ENCODE measurements around the gene ZNF559. TPM values are rescaled to one million over a fixed set of nuclear protein-coding genes. Genes with fewer than 3 reads are reported as not detected.

ZNF559 gene
- total and polyA plus RNA-seq, 2 donors (not counting 1 experiment from before 2014, with no cell fraction given), result 23.9 to 49.3 TPM

DNA sequence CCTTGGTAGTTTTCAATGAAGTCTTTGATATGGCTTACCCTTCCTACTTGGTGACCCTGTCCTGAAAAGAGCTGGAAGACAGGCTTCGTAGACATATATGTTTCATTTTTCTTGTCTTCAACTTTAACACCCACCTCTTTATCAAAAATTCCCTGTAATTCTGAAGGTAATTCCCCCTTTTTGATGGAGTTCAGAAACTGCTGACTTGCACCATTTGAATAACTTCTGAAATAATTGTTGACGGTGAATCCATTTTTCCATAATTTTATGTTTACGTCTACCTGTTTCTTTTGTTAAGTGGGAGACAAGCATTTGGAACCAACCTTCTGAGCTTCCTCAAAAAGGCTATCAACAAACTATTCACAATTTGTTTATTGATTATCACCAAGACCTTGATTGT, 24.3 kb downstream of the ZNF559 start:
- H3K4me1 Mint-ChIP-seq, result no peaks in the 10 kb centered on the region
- DNase-seq (no peak), ATAC-seq (ENCODE audit: low read depth) (no peak)
- peaks cover 2 to 7% of the 10 kb centered on the region in 2 experiments for H3K36me3 ChIP-seq (replicated peaks in 1 of 2; ENCODE audit: control extremely low read depth in 1 of 2, control insufficient read depth in 1 of 2, extremely low read depth in 1 of 2, insufficient read depth in 2 of 2, low read length in 1 of 2)
- no peak overlapping the region for H3K9ac ChIP-seq (ENCODE audit: low read length)
- no peaks in the 10 kb centered on the region for H3K79me2 ChIP-seq (ENCODE audit: control insufficient read depth, insufficient read depth, low read length)
- H3K4me1 ChIP-seq (ENCODE audit: control insufficient read depth in 2 of 2, insufficient read depth in 2 of 2, low read length in 2 of 2), result no peaks in the 10 kb centered on the region
- no peak overlapping the region for H3K27ac ChIP-seq (ENCODE audit: low read length in 2 of 2)
- H3K4me3 Mint-ChIP-seq, result no peak overlapping the region
- H3K27me3 Mint-ChIP-seq, result no peaks in the 10 kb centered on the region
- peaks cover 23% of the 10 kb centered on the region for H3K9me3 Mint-ChIP-seq (ENCODE audit: insufficient read depth)
- H3K4me2 ChIP-seq (replicated peaks; ENCODE audit: low read depth, low read length, poor library complexity, severe bottlenecking), result no peak overlapping the region
- intact Hi-C loops (cut with micrococcal nuclease), result loop anchor here (10.0 kb wide), 1 partner anchor 53 kb away; no protein-coding TSS in a partner anchor
- ChIA-PET CTCF (no interaction called here), POLR2A (no interaction called here)
- no CpG with 5 or more reads among the region's 3 CpGs for whole genome bisulfite sequencing (ENCODE audit: insufficient coverage)
- no peak overlapping the region for H2AFZ ChIP-seq (ENCODE audit: insufficient read depth, low read depth, low read length, poor library complexity, severe bottlenecking)
- H3K9me3 ChIP-seq (ENCODE audit: control extremely low read depth in 1 of 3, control insufficient read depth in 2 of 3, insufficient read depth in 1 of 3, low read length in 2 of 3), result peaks cover 6 to 84% (median 40%) of the 10 kb centered on the region in 3 donors
- no peak overlapping the region for H3K27ac Mint-ChIP-seq
- H4K20me1 ChIP-seq (ENCODE audit: control insufficient read depth, insufficient read depth, low read length, poor library complexity, severe bottlenecking), result no peaks in the 10 kb centered on the region
- no peak overlapping the region for H3K4me3 ChIP-seq (ENCODE audit: control extremely low read depth in 1 of 5, extremely low read depth in 1 of 5, insufficient read depth in 1 of 5, low read depth in 2 of 5, low read length in 4 of 5)
- TF ChIP-seq CTCF (IDR thresholded peaks at IDR 0.05) (no peak), EZH2 (IDR thresholded peaks at IDR 0.05; ENCODE audit: borderline replicate concordance, insufficient read depth, low read depth, low read length, poor library complexity, severe bottlenecking) (no peak)
- H3K27me3 ChIP-seq (replicated peaks in 1 of 4; ENCODE audit: control extremely low read depth in 1 of 4, control insufficient read depth in 3 of 4, insufficient read depth in 4 of 4, low read length in 3 of 4), result no peaks in the 10 kb centered on the region

GRCh38 chr19:9348671-9349070, 24.7 kb downstream of the ZNF559 start:
- Histone ChIP-seq H3K36me3 (replicated peaks in 1 of 2; ENCODE audit: control extremely low read depth in 1 of 2, control insufficient read depth in 1 of 2, extremely low read depth in 1 of 2, insufficient read depth in 2 of 2, low read length in 1 of 2) (peaks cover 0 to 3% of the 10 kb centered on the region in 2 experiments), H3K79me2 (ENCODE audit: control insufficient read depth, insufficient read depth, low read length) (no peaks in the 10 kb centered on the region), H3K27ac (ENCODE audit: low read length in 2 of 2) (no peak overlapping the region), H3K4me3 (ENCODE audit: control extremely low read depth in 1 of 5, extremely low read depth in 1 of 5, insufficient read depth in 1 of 5, low read depth in 2 of 5, low read length in 4 of 5) (no peak overlapping the region), H3K4me1 (ENCODE audit: control insufficient read depth in 2 of 2, insufficient read depth in 2 of 2, low read length in 2 of 2) (no peaks in the 10 kb centered on the region), H3K9me3 (ENCODE audit: control extremely low read depth in 1 of 3, control insufficient read depth in 2 of 3, insufficient read depth in 1 of 3, low read length in 2 of 3) (peaks cover 3 to 81% (median 42%) of the 10 kb centered on the region in 3 donors), H2AFZ (ENCODE audit: insufficient read depth, low read depth, low read length, poor library complexity, severe bottlenecking) (no peak overlapping the region), H3K4me2 (replicated peaks; ENCODE audit: low read depth, low read length, poor library complexity, severe bottlenecking) (no peak overlapping the region), H4K20me1 (ENCODE audit: control insufficient read depth, insufficient read depth, low read length, poor library complexity, severe bottlenecking) (no peaks in the 10 kb centered on the region), H3K9ac (ENCODE audit: low read length) (no peak overlapping the region), H3K27me3 (replicated peaks in 1 of 4; ENCODE audit: control extremely low read depth in 1 of 4, control insufficient read depth in 3 of 4, insufficient read depth in 4 of 4, low read length in 3 of 4) (no peaks in the 10 kb centered on the region)
- POLR2A ChIA-PET, result no interaction called here
- CTCF ChIA-PET, result no interaction called here
- ATAC-seq (ENCODE audit: low read depth) (no peak), DNase-seq (no peak)
- Mint-ChIP-seq H3K9me3 (ENCODE audit: insufficient read depth) (peaks cover 19% of the 10 kb centered on the region), H3K27me3 (no peaks in the 10 kb centered on the region), H3K27ac (no peak overlapping the region), H3K4me3 (no peak overlapping the region), H3K4me1 (no peaks in the 10 kb centered on the region)
- intact Hi-C loops (cut with micrococcal nuclease), result loop anchor here (10.0 kb wide), 1 partner anchor 54 kb away; no protein-coding TSS in a partner anchor
- WGBS (ENCODE audit: insufficient coverage), result 100% methylated on average over 22 of the region's 22 CpGs
- TF ChIP-seq EZH2 (IDR thresholded peaks at IDR 0.05; ENCODE audit: borderline replicate concordance, insufficient read depth, low read depth, low read length, poor library complexity, severe bottlenecking), result no peak
- TF ChIP-seq CTCF (IDR thresholded peaks at IDR 0.05), result no peak

All from B cell (primary cell).